Testis (tissue), 3 donors: ENCODE data around the gene CHRNB1. TPM values are rescaled to one million over a fixed set of nuclear protein-coding genes. Genes with fewer than 3 reads are reported as not detected.

ENCODE experiments used
- DNase-seq: peaks from one replicate; pipeline ENCODE4 v3.0.0-alpha.2; 2019
- H3K27ac ChIP-seq, 2 donors: fragments of 200-600 bp; sonication (generic); one replicate each; pipeline ENCODE4 v1.5.1; 2019
- H3K27me3 ChIP-seq: fragments of 200-600 bp; sonication (generic); one replicate; pipeline ENCODE4 v1.5.1; 2019
- H3K36me3 ChIP-seq: fragments of 200-600 bp; sonication (generic); one replicate; pipeline ENCODE4 v1.5.1; 2017; ENCODE audit warnings: low read depth; ENCODE audit errors: missing control alignments
- H3K4me1 ChIP-seq: fragments of 200-600 bp; sonication (generic); one replicate; pipeline ENCODE4 v1.5.1; 2019
- H3K4me3 ChIP-seq, 2 donors: fragments of 200-600 bp; sonication (generic); one replicate each; pipeline ENCODE4 v1.5.1; 2017 to 2019
- H3K9me3 ChIP-seq: fragments of 200-600 bp; sonication (generic); one replicate; pipeline ENCODE4 v1.5.1; 2017
- POLR2A ChIP-seq: fragments of 450-650 bp; IDR thresholded peaks from one replicate; pipeline ENCODE4 v1.6.1; 2017; ENCODE audit warnings: antibody characterized with exemption, mild to moderate bottlenecking, moderate library complexity
- WGBS, 2 donors: methylation state at CpG; one replicate each; pipeline ENCODE4 v1.1.5; 2018; 5-methylcytosine and 5-hydroxymethylcytosine counted together
- intact Hi-C: fragments of 100-400 bp; cut with DNase I; formaldehyde crosslinking; loops from one replicate; pipeline ENCODE4 v1.15.1; 2023; ENCODE audit warnings: low total_unique reads
- polyA plus RNA-seq: library from polyadenylated mRNA; stranded (reverse); fragments of 350-450 nt; fragmentation: Illumina TruSeq; extraction: RNeasy Lipid Tissue Mini Kit (QIAGEN cat#74804); gene quantifications from one replicate; pipeline ENCODE4 v1.2.3, GENCODE V29; 2014; ENCODE audit warnings: low read depth, low replicate concordance; ENCODE audit not compliant: insufficient read depth
- total RNA-seq, 2 donors: library from RNA; depleted of rRNA; stranded (reverse); fragments of >200 nt; gene quantifications; one replicate each; pipeline ENCODE4 v1.2.3, GENCODE V29; 2016
- TF ChIP-seq, protein P1 (sequence below), 3 experiments: fragments of 450-650 bp in 2 of 3; fragments of 200-600 bp in 1 of 3; sonication (generic) in 1 of 3; IDR thresholded peaks; one replicate each; pipeline ENCODE4 v1.5.1; 2016 to 2019; ENCODE audit warnings: antibody characterized with exemption in 3 of 3, mild to moderate bottlenecking in 2 of 3, moderate library complexity in 1 of 3

Gene CHRNB1
- total and polyA plus RNA-seq, 3 donors from 2014 or later: 6.2 to 7.4 (median 6.9) TPM

GRCh38 chr17:7459961-7460545 is 15.2 kb downstream of the CHRNB1 start:
- Histone ChIP-seq H3K4me1 (no peaks in the 10 kb centered on the region), H3K36me3 (no peaks in the 10 kb centered on the region), H3K9me3 (no peaks in the 10 kb centered on the region), H3K4me3 (no peak overlapping the region), H3K27me3 (no peaks in the 10 kb centered on the region), H3K27ac (no peak overlapping the region)
- WGBS, 2 donors: 69 to 72% methylated on average over 3 of the region's 3 CpGs
- intact Hi-C loops: no loop called here
- TF ChIP-seq, protein P1, sequence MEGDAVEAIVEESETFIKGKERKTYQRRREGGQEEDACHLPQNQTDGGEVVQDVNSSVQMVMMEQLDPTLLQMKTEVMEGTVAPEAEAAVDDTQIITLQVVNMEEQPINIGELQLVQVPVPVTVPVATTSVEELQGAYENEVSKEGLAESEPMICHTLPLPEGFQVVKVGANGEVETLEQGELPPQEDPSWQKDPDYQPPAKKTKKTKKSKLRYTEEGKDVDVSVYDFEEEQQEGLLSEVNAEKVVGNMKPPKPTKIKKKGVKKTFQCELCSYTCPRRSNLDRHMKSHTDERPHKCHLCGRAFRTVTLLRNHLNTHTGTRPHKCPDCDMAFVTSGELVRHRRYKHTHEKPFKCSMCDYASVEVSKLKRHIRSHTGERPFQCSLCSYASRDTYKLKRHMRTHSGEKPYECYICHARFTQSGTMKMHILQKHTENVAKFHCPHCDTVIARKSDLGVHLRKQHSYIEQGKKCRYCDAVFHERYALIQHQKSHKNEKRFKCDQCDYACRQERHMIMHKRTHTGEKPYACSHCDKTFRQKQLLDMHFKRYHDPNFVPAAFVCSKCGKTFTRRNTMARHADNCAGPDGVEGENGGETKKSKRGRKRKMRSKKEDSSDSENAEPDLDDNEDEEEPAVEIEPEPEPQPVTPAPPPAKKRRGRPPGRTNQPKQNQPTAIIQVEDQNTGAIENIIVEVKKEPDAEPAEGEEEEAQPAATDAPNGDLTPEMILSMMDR (IDR thresholded peaks at IDR 0.05): no peak
- DNase-seq: no peak

GRCh38 chr17:7460850-7461660 is 16.2 kb downstream of the CHRNB1 start:
- no peaks in the 10 kb centered on the region for H3K27me3 ChIP-seq
- no peak overlapping the region for H3K4me3 ChIP-seq
- no peaks in the 10 kb centered on the region for H3K36me3 ChIP-seq
- intact Hi-C loops: no loop called here
- no peaks in the 10 kb centered on the region for H3K9me3 ChIP-seq
- TF ChIP-seq POLR2A: no peak
- TF ChIP-seq, protein P1 (IDR thresholded peaks at IDR 0.05): no peak
- 83 to 93% methylated on average over 7 of the region's 7 CpGs for WGBS, 2 donors
- no peak for DNase-seq
- H3K4me1 ChIP-seq: peaks cover 1% of the 10 kb centered on the region
- H3K27ac ChIP-seq: no peak overlapping the region

DNA sequence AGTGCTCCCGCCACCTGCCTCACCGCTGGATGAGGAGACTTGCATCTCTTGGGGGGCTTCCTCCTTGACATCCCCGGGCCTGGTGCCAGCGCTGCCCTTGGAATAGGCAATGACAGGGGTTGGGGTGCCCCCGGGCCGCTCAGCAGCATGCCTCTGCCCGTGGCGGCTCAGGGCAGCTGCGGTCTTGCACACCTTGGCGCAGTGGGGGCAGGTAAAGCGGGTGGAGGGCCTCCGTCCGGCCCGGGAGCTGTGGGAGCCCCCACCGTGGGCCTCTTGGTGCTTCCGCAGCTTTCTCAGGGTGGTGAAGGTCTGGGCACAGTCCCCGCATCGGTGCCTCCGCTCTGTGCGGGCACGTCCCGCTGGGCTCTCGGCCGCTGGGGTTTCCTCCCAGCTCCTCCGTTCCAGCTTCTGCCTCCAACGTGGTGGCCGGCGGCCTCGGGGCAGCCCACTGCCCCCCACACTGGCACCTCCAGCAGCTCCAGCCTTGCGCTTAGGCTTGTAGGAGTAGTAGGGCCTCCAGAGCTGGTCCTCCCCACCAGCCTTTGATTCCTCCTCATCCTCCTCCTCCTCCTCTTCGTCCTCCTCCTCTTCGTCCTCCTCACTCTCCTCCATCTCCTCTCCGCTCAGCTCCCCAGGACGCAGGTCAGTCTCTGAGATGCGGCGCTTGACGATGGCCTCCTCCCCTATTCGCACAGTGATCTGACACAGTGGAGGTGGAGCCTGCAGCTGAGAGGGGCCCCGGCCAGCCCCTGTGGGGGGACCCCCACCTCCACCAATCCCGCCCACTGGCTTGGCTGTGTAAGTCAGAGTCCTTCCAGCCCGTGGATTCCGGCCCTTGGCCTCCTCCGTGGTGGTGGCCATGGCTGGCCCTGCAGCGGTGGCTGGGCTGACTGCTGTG is 17.9 kb downstream of the CHRNB1 start:
- TF ChIP-seq, protein P1 (IDR thresholded peaks at IDR 0.05): no peak
- no peak for TF ChIP-seq POLR2A
- Histone ChIP-seq H3K4me1 (peaks cover 16% of the 10 kb centered on the region), H3K36me3 (no peaks in the 10 kb centered on the region), H3K4me3 (no peak overlapping the region), H3K9me3 (no peaks in the 10 kb centered on the region), H3K27me3 (no peaks in the 10 kb centered on the region), H3K27ac (no peak overlapping the region)
- WGBS, 2 donors: 88 to 94% methylated on average over 24 to 36 of the region's 44 CpGs
- no peak for DNase-seq
- intact Hi-C loops: no loop called here

DNA sequence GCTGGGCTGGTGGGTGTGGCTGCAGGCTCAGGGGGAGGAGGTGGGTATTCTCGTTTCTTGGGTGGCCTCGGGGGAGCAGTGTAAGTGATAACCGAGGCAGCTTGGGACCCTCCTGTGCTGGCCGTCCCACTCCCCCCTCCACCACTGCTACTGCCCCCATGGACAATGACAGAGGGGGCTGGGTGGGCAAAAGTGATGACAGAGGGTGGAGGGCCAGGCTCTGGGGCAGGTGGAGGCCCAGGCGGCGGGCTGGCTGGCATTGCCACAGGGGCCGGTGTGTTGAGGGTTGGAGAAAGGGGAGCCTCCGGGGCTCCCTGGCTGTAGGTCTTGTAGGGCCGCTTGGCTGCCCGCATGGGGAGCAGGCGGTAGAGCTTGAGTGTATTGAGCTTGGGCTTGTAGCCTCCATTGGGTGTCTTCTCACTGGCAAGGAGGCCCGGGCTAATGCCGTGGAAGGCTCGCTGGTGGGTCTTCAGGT is 18.5 kb downstream of the CHRNB1 start:
- no peak for DNase-seq
- Histone ChIP-seq H3K4me3 (no peak overlapping the region), H3K9me3 (no peaks in the 10 kb centered on the region), H3K36me3 (no peaks in the 10 kb centered on the region), H3K4me1 (peaks cover 16% of the 10 kb centered on the region), H3K27ac (no peak overlapping the region), H3K27me3 (no peaks in the 10 kb centered on the region)
- WGBS, 2 donors: 46 to 85% methylated on average over 4 to 14 of the region's 14 CpGs
- intact Hi-C loops: no loop called here
- TF ChIP-seq POLR2A: no peak
- TF ChIP-seq, protein P1 (IDR thresholded peaks at IDR 0.05): no peak
